ENCODE data around the gene FAM50A. TPM values are rescaled to one million over a fixed set of nuclear protein-coding genes. Genes with fewer than 3 reads are reported as not detected.
A peak's percentile ranks its signal among the peaks of the same experiment; 100 is the strongest.

FAM50A gene
- total RNA-seq, 3 donors from 2014 or later (not counting 1 experiment from before 2014, with no cell fraction given) = 48.9 to 63.2 (median 54.1) TPM

DNA sequence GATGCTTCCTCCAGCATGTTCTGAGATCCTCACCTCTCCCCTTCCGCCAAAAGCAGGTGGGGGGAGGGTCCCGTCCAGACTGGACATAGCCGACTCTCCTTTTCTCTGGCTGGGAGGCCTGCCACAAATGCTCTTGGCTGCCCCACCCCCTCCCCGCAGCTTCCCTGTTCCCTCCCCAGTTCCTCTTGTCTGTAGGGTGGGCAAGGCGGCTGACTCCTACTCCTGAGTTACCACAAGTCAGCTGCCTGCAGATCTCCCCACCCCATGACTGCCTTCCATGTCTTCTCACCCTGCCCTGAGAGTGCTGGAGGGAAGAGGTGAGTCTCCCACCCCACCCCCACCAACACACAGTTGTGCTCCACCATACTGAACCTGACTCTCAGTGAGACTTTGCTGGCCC is 12.6 kb upstream of the FAM50A start:
- no peak overlapping the region for H3K4me3 ChIP-seq (ENCODE audit: low read length)

GRCh38 chrX:154432210-154432609 is 11.7 kb upstream of the FAM50A start:
- H3K4me3 ChIP-seq (ENCODE audit: low read length) = no peak overlapping the region
- no peaks in the 10 kb centered on the region for H3K9me3 Mint-ChIP-seq
- no peaks in the 10 kb centered on the region for H3K36me3 Mint-ChIP-seq
- 94% methylated on average over 6 of the region's 8 CpGs for WGBS (ENCODE audit: insufficient coverage)
- no peaks in the 10 kb centered on the region for H3K9me3 ChIP-seq (ENCODE audit: control insufficient read depth, insufficient read depth, low read length)
- H3K4me3 Mint-ChIP-seq = no peak overlapping the region
- H3K4me1 ChIP-seq (ENCODE audit: control insufficient read depth, insufficient read depth, low read length) = peaks cover 42% of the 10 kb centered on the region
- peaks cover 25% of the 10 kb centered on the region for H3K36me3 ChIP-seq (ENCODE audit: control insufficient read depth, insufficient read depth, low read length)
- H3K27me3 Mint-ChIP-seq (ENCODE audit: low read depth in 2 of 2) = no peaks in the 10 kb centered on the region
- DNase-seq = no peak
- H3K4me1 Mint-ChIP-seq = peaks cover 25 to 28% of the 10 kb centered on the region in 2 donors
- no peak overlapping the region for H3K27ac ChIP-seq (ENCODE audit: low read length)
- no peaks in the 10 kb centered on the region for H3K27me3 ChIP-seq (ENCODE audit: control insufficient read depth, insufficient read depth, low read length)
- intact Hi-C loops (cut with micrococcal nuclease) = no loop called here
- no peak overlapping the region for H3K27ac Mint-ChIP-seq
- TF ChIP-seq, protein P1, sequence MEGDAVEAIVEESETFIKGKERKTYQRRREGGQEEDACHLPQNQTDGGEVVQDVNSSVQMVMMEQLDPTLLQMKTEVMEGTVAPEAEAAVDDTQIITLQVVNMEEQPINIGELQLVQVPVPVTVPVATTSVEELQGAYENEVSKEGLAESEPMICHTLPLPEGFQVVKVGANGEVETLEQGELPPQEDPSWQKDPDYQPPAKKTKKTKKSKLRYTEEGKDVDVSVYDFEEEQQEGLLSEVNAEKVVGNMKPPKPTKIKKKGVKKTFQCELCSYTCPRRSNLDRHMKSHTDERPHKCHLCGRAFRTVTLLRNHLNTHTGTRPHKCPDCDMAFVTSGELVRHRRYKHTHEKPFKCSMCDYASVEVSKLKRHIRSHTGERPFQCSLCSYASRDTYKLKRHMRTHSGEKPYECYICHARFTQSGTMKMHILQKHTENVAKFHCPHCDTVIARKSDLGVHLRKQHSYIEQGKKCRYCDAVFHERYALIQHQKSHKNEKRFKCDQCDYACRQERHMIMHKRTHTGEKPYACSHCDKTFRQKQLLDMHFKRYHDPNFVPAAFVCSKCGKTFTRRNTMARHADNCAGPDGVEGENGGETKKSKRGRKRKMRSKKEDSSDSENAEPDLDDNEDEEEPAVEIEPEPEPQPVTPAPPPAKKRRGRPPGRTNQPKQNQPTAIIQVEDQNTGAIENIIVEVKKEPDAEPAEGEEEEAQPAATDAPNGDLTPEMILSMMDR (IDR thresholded peaks at IDR 0.05) = no peak
- ATAC-seq = no peak

More for the DNA sequence above, 12.6 kb upstream of the FAM50A start:
- Histone ChIP-seq H3K27ac (ENCODE audit: low read length) (no peak overlapping the region), H3K36me3 (ENCODE audit: control insufficient read depth, insufficient read depth, low read length) (peaks cover 25% of the 10 kb centered on the region), H3K9me3 (ENCODE audit: control insufficient read depth, insufficient read depth, low read length) (no peaks in the 10 kb centered on the region), H3K4me1 (ENCODE audit: control insufficient read depth, insufficient read depth, low read length) (peaks cover 40% of the 10 kb centered on the region), H3K27me3 (ENCODE audit: control insufficient read depth, insufficient read depth, low read length) (no peaks in the 10 kb centered on the region)
- Mint-ChIP-seq H3K27ac (peak overlapping the region in 1 of 2 donors; percentile 63), H3K9me3 (no peaks in the 10 kb centered on the region), H3K4me3 (no peak overlapping the region), H3K36me3 (no peaks in the 10 kb centered on the region), H3K4me1 (peaks cover 25 to 27% of the 10 kb centered on the region in 2 donors), H3K27me3 (ENCODE audit: low read depth in 2 of 2) (no peaks in the 10 kb centered on the region)
- TF ChIP-seq, protein P1 (IDR thresholded peaks at IDR 0.05) = no peak
- ATAC-seq (no peak), DNase-seq (no peak)
- intact Hi-C loops (cut with micrococcal nuclease) = no loop called here
- 68% methylated on average over 3 of the region's 5 CpGs for WGBS (ENCODE audit: insufficient coverage)

DNA sequence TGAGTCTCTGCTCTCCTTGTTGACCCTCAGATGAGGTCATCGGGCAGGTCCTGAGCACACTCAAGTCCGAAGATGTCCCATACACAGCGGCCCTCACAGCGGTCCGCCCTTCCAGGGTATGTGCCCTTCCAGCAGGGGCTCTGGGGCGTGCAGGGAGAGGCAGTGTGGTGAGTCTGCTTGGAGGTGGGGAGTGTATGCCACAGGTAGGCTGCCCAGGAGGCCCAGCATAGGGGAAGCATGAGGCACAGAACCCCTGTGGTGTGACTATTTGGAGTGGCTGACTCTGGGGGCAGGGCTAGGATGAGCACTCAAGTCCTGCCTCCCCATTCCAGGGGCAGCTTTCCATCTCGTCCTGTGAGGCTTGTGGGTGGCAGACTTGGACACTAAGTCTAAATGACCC is 10.3 kb upstream of the FAM50A start:
- intact Hi-C loops (cut with micrococcal nuclease) = no loop called here
- WGBS (ENCODE audit: insufficient coverage) = 93% methylated on average over 2 of the region's 7 CpGs
- no peak for DNase-seq

More for the DNA sequence above, 10.3 kb upstream of the FAM50A start:
- no peak overlapping the region for H3K4me3 ChIP-seq (ENCODE audit: low read length)
- TF ChIP-seq, protein P1 (IDR thresholded peaks at IDR 0.05) = no peak
- Mint-ChIP-seq H3K27me3 (ENCODE audit: low read depth in 2 of 2) (no peaks in the 10 kb centered on the region), H3K4me3 (peak overlapping the region; percentile 9), H3K9me3 (no peaks in the 10 kb centered on the region), H3K36me3 (no peaks in the 10 kb centered on the region), H3K4me1 (peaks cover 21 to 25% of the 10 kb centered on the region in 2 donors), H3K27ac (no peak overlapping the region)
- no peaks in the 10 kb centered on the region for H3K9me3 ChIP-seq (ENCODE audit: control insufficient read depth, insufficient read depth, low read length)
- no peak for ATAC-seq
- peaks cover 25% of the 10 kb centered on the region for H3K36me3 ChIP-seq (ENCODE audit: control insufficient read depth, insufficient read depth, low read length)
- no peak overlapping the region for H3K27ac ChIP-seq (ENCODE audit: low read length)
- no peaks in the 10 kb centered on the region for H3K27me3 ChIP-seq (ENCODE audit: control insufficient read depth, insufficient read depth, low read length)
- H3K4me1 ChIP-seq (ENCODE audit: control insufficient read depth, insufficient read depth, low read length) = peaks cover 46% of the 10 kb centered on the region
